Measurements from ENCODE around the gene TFAP2C.

Gene TFAP2C

GRCh38 chr20:56628873-56629463, at the start of gene TFAP2C:
TSS of gene TFAP2C (plus strand) at chr20:56629306. CDS start at chr20:56629545, 239 bp downstream.
- DNase-seq = no peak

- no peak for DNase-seq
These were observed 48.9 kb upstream of the TFAP2C start for GRCh38 chr20:56580226-56580625.

- no peak for DNase-seq
These were observed 47.4 kb upstream of the TFAP2C start for GRCh38 chr20:56581701-56582100.

GRCh38 chr20:56582542-56582941, 46.6 kb upstream of the TFAP2C start:
- DNase-seq = no peak

GRCh38 chr20:56584916-56585315, 44.2 kb upstream of the TFAP2C start:
- no peak for DNase-seq

- DNase-seq = no peak
These were observed 41.6 kb upstream of the TFAP2C start for GRCh38 chr20:56587307-56588041.

GRCh38 chr20:56588996-56589395, 40.1 kb upstream of the TFAP2C start:
- DNase-seq = no peak

- DNase-seq = no peak
These were observed 39.5 kb upstream of the TFAP2C start for GRCh38 chr20:56589633-56590032.

GRCh38 chr20:56590888-56591287, 38.2 kb upstream of the TFAP2C start:
- DNase-seq = no peak

GRCh38 chr20:56592211-56592610, 36.9 kb upstream of the TFAP2C start:
- DNase-seq = no peak

- no peak for DNase-seq
These were observed 36.3 kb upstream of the TFAP2C start for GRCh38 chr20:56592817-56593216.

- DNase-seq = no peak
These were observed 33.2 kb upstream of the TFAP2C start for GRCh38 chr20:56595746-56596475.

GRCh38 chr20:56601166-56601565, 27.9 kb upstream of the TFAP2C start:
- no peak for DNase-seq

- no peak for DNase-seq
These were observed 24.4 kb upstream of the TFAP2C start for GRCh38 chr20:56604673-56605072.

GRCh38 chr20:56605261-56605996, 23.7 kb upstream of the TFAP2C start:
- no peak for DNase-seq

- no peak for DNase-seq
These were observed 22.7 kb upstream of the TFAP2C start for GRCh38 chr20:56606174-56606945.

- no peak for DNase-seq
These were observed 21.9 kb upstream of the TFAP2C start for GRCh38 chr20:56607061-56607704.

GRCh38 chr20:56608376-56608775, 20.7 kb upstream of the TFAP2C start:
- DNase-seq = no peak

GRCh38 chr20:56609321-56609720, 19.8 kb upstream of the TFAP2C start:
- DNase-seq = no peak

GRCh38 chr20:56610098-56610497, 19.0 kb upstream of the TFAP2C start:
- DNase-seq = no peak

- no peak for DNase-seq
These were observed 14.9 kb upstream of the TFAP2C start for GRCh38 chr20:56614196-56614595.

GRCh38 chr20:56616716-56617115, 12.4 kb upstream of the TFAP2C start:
- no peak for DNase-seq

All from activated effector memory CD4-positive, alpha-beta T cell treated with Interleukin-2 at 50 U/mL for 16 hours (primary cell).